GOT3 (cell line): ENCODE data around the gene CDCA4.

Experiments
- DNase-seq: peaks from one replicate; lab custom pipeline; 2025; ENCODE audit warnings: mixed read lengths; lab: John Stamatoyannopoulos, UW

CDCA4 gene

GRCh38 chr14:104975481-104976197, 45.2 kb downstream of the CDCA4 start:
- no peak for DNase-seq

- DNase-seq, result no peak
Measured at GRCh38 chr14:104974665-104975390, 46.1 kb downstream of the CDCA4 start.

- DNase-seq, result no peak
Measured at GRCh38 chr14:104974146-104974541, 46.7 kb downstream of the CDCA4 start.

- peak; percentile 31 for DNase-seq
Measured at GRCh38 chr14:104973385-104974145, 47.3 kb downstream of the CDCA4 start.

GRCh38 chr14:104973135-104973384, 47.8 kb downstream of the CDCA4 start:
- no peak for DNase-seq

- DNase-seq, result no peak
Measured at GRCh38 chr14:104972301-104973134, 48.4 kb downstream of the CDCA4 start.

- DNase-seq, result no peak
Measured at GRCh38 chr14:104971447-104972240, 49.2 kb downstream of the CDCA4 start.

GRCh38 chr14:104970231-104971068, 50.4 kb downstream of the CDCA4 start:
- DNase-seq, result no peak

- no peak for DNase-seq
Measured at GRCh38 chr14:104969741-104970230, 51.1 kb downstream of the CDCA4 start.

GRCh38 chr14:104968541-104969401, 52.1 kb downstream of the CDCA4 start:
- DNase-seq, result no peak

GRCh38 chr14:104968153-104968527, 52.7 kb downstream of the CDCA4 start:
- DNase-seq, result no peak

GRCh38 chr14:104967386-104968152, 53.3 kb downstream of the CDCA4 start:
- DNase-seq, result no peak

GRCh38 chr14:104966981-104967385, 53.9 kb downstream of the CDCA4 start:
- DNase-seq, result no peak

- DNase-seq, result no peak
Measured at GRCh38 chr14:104966261-104966865, 54.5 kb downstream of the CDCA4 start.

- DNase-seq, result no peak
Measured at GRCh38 chr14:104965561-104966231, 55.2 kb downstream of the CDCA4 start.

GRCh38 chr14:104964546-104964945, 56.3 kb downstream of the CDCA4 start:
- DNase-seq, result no peak
